ENCODE data around the gene PLXDC2. TPM values are rescaled to one million over a fixed set of nuclear protein-coding genes. Genes with fewer than 3 reads are reported as not detected.

The PLXDC2 gene
- polyA plus RNA-seq, 2 of the 4 experiments (the other 2 are of a cell fraction), result 0.08 to 0.09 TPM

DNA sequence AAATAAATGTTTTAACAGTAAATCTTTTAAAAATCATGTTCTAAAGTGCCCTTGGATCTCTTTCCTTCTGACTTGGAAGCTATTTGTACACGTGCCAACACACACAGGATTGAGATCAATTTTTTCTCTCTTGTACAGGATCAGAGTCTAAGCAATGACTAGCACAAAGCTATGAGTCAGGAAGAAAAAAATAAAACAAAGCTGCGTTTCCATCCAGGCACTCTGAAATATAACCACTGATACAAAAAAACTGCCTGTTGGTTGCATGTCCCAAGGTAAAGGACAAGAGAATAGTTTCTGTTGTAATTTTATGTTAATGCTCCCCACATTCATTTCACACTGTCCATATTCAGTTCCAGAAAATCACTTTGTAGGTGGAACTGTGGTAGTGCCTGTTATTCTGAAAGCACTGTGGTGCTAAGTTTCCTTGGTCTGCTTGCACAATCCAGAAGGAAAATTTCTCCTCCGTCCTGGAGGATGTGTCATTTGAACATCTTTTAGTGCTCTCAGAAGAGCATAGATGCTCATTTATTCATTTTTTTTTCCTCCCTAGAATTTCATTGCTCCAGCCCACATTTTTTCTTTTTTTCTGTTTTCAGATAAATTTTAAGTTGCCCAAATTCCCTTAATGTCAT, 113.4 kb downstream of the PLXDC2 start:
- 6% methylated on average over 3 of the region's 3 CpGs for WGBS (ENCODE audit: missing lambda C conversion rate)
- TF ChIP-seq PHF8 (IDR thresholded peaks at IDR 0.05; ENCODE audit: borderline replicate concordance, low read depth) (no peak), NR3C1 (IDR thresholded peaks at IDR 0.05) (no peak), NPAS2 (CRISPR knock-in tag; IDR thresholded peaks at IDR 0.05; ENCODE audit: borderline replicate concordance) (no peak), JUN (IDR thresholded peaks at IDR 0.05) (no peak)
- TF ChIP-seq, protein P1, sequence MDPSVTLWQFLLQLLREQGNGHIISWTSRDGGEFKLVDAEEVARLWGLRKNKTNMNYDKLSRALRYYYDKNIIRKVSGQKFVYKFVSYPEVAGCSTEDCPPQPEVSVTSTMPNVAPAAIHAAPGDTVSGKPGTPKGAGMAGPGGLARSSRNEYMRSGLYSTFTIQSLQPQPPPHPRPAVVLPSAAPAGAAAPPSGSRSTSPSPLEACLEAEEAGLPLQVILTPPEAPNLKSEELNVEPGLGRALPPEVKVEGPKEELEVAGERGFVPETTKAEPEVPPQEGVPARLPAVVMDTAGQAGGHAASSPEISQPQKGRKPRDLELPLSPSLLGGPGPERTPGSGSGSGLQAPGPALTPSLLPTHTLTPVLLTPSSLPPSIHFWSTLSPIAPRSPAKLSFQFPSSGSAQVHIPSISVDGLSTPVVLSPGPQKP (IDR thresholded peaks at IDR 0.05; ENCODE audit: low read depth, low read length), result no peak
- Histone ChIP-seq H3K4me3 (no peak overlapping the region), H3K9me3 (no peaks in the 10 kb centered on the region), H3K27ac (no peak overlapping the region), H3K4me2 (no peak overlapping the region), H3K4me1 (no peaks in the 10 kb centered on the region)
- ATAC-seq (no peak), DNase-seq (ENCODE audit: low read depth in 1 of 2, low spot score in 1 of 2) (no peak), FAIRE-seq (no peak)
- POLR2A ChIA-PET, result no interaction called here
- CTCF ChIA-PET, result no interaction called here

DNA sequence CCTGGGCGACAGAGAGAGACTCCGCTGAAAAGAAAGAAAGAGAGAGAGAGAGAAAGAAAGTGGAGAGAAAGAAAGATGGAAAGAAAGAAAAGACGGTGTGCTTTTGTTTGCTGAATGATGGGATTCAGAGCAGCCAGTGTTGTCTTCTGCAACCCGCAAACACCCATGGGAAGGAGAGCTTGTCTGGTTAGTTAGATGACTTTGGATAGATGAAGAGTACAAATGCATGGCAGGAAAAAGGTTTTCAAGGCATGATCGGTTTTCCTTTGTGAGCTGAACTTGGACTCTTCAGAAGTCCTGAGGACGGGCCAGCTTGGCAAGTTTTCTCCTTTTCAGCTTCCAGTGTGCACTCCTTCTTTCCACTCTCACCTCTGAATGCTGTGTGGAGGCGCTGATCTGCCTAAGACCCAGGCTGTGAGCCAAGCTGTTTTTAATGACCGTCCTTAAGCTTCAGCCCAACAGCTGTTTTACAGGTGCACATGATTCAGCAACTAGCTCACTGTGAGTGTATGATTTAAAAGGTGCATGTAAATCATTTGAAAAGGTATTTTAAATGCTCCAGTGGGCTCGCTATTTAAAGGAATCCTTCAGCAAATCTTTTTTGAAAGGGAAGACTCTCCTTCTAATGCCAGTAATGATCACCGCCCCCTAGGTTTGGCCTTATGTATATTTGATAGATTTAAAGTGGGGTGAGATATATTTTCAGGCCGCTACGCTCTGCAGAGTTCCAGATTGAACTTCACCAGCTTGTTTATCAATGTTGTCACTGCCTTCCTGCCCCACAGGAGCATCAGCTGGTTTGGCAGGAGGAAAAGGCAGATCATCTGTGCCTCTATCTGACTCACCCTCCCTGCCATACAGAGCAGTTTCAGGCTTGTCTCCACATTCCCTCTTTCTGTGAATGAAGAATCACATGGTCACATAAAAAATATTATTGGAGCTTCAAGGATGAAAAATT, 115.0 kb downstream of the PLXDC2 start:
- WGBS (ENCODE audit: missing lambda C conversion rate), result 40% methylated on average over 12 of the region's 12 CpGs
- CTCF ChIA-PET, result no interaction called here
- no peak overlapping the region for H3K27ac ChIP-seq

DNA sequence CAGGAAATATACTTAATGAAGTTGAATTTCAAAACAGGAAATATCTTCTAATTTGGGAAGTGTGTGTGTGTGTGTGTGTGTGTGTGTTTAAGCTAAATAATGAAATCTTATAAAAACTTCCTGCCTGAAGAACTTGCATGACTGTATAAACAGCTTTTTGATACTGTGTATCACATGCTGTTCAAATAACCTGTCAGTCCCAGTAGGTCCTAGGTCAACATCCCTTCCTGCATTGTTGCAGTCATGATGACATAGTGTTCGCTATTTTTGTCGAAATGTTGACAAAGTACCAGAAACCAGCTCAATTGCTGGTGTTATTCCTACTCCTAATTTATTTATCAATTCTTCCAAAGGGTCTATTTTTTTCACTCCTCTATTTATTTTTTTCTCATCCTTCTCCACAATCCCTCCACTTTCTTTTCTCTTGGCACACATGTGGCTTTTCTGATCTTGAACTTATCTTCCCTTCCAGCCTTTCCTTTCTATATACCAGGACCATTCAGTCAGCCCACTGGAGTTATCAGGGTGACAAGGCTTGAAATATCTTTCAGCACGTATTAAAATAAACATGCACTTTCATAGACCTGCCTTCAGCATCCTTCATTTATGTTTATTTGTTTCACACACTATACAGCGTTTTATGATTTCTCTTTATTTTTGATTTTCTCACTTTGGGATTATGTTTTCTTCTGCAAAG, 115.8 kb downstream of the PLXDC2 start:
- no peak for FAIRE-seq
- no peak for ATAC-seq
- POLR2A ChIA-PET, result no interaction called here

More for the DNA sequence above, 115.0 kb downstream of the PLXDC2 start:
- no peak for FAIRE-seq
- TF ChIP-seq, protein P1 (IDR thresholded peaks at IDR 0.05; ENCODE audit: low read depth, low read length), result no peak
- TF ChIP-seq, protein P2, sequence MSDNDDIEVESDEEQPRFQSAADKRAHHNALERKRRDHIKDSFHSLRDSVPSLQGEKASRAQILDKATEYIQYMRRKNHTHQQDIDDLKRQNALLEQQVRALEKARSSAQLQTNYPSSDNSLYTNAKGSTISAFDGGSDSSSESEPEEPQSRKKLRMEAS (IDR thresholded peaks at IDR 0.05), result no peak
- TF ChIP-seq JUN (IDR thresholded peaks at IDR 0.05) (no peak), ZC3H11A (IDR thresholded peaks at IDR 0.05) (no peak), ZSCAN20 (CRISPR knock-in tag; IDR thresholded peaks at IDR 0.05) (no peak), POLR2AphosphoS2 (conservative IDR thresholded peaks at IDR 0.05; ENCODE audit: low read length) (no peak), ZFP36 (IDR thresholded peaks at IDR 0.05; ENCODE audit: borderline replicate concordance, partially characterized antibody) (no peak), RAD21 (conservative IDR thresholded peaks at IDR 0.05 in 1 of 2, IDR thresholded peaks at IDR 0.05 in 1 of 2) (no peak)
- TF ChIP-seq, protein P3, sequence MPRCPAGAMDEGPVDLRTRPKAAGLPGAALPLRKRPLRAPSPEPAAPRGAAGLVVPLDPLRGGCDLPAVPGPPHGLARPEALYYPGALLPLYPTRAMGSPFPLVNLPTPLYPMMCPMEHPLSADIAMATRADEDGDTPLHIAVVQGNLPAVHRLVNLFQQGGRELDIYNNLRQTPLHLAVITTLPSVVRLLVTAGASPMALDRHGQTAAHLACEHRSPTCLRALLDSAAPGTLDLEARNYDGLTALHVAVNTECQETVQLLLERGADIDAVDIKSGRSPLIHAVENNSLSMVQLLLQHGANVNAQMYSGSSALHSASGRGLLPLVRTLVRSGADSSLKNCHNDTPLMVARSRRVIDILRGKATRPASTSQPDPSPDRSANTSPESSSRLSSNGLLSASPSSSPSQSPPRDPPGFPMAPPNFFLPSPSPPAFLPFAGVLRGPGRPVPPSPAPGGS (IDR thresholded peaks at IDR 0.05), result no peak
- TF ChIP-seq, protein P4, sequence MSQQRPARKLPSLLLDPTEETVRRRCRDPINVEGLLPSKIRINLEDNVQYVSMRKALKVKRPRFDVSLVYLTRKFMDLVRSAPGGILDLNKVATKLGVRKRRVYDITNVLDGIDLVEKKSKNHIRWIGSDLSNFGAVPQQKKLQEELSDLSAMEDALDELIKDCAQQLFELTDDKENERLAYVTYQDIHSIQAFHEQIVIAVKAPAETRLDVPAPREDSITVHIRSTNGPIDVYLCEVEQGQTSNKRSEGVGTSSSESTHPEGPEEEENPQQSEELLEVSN (IDR thresholded peaks at IDR 0.05; ENCODE audit: borderline replicate concordance, low read depth), result no peak
- DNase-seq (ENCODE audit: low read depth in 1 of 2, low spot score in 1 of 2), result no peak
- H3K4me1 ChIP-seq, result no peaks in the 10 kb centered on the region
- POLR2A ChIA-PET, result no interaction called here
- ATAC-seq, result no peak
- no peak overlapping the region for H3K4me3 ChIP-seq
- H3K4me2 ChIP-seq, result no peak overlapping the region
- H3K9me3 ChIP-seq, result no peaks in the 10 kb centered on the region

More for the DNA sequence above, 115.8 kb downstream of the PLXDC2 start:
- Histone ChIP-seq H3K4me1 (no peaks in the 10 kb centered on the region), H3K27ac (no peak overlapping the region), H3K9me3 (no peaks in the 10 kb centered on the region), H3K4me2 (no peak overlapping the region), H3K4me3 (no peak overlapping the region)
- CTCF ChIA-PET, result no interaction called here
- TF ChIP-seq, protein P5, sequence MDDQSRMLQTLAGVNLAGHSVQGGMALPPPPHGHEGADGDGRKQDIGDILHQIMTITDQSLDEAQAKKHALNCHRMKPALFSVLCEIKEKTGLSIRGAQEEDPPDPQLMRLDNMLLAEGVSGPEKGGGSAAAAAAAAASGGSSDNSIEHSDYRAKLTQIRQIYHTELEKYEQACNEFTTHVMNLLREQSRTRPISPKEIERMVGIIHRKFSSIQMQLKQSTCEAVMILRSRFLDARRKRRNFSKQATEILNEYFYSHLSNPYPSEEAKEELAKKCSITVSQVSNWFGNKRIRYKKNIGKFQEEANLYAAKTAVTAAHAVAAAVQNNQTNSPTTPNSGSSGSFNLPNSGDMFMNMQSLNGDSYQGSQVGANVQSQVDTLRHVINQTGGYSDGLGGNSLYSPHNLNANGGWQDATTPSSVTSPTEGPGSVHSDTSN (IDR thresholded peaks at IDR 0.05), result no peak
- TF ChIP-seq KDM1A (IDR thresholded peaks at IDR 0.05; ENCODE audit: low read depth) (no peak), RAD21 (conservative IDR thresholded peaks at IDR 0.05 in 1 of 2, IDR thresholded peaks at IDR 0.05 in 1 of 2) (no peak), HEYL (CRISPR knock-in tag; IDR thresholded peaks at IDR 0.05) (no peak), ZSCAN20 (CRISPR knock-in tag; IDR thresholded peaks at IDR 0.05) (no peak), MAZ (IDR thresholded peaks at IDR 0.05; ENCODE audit: borderline replicate concordance, low read depth, low read length) (no peak), CBX8 (IDR thresholded peaks at IDR 0.05) (no peak)
- WGBS (ENCODE audit: missing lambda C conversion rate), result 40% methylated on average over 4 of the region's 4 CpGs
- DNase-seq (ENCODE audit: low read depth in 1 of 2, low spot score in 1 of 2), result no peak

Measured in A549 (cell line).